KOPT-K1 (cell line): Measurements from ENCODE around the gene SOBP.
"Not testable (repeated sequence)": the region's sequence is repeated elsewhere in the genome, so short reads cannot be mapped to it uniquely, and the experiment has no call there.

Experiments used
- H3K27ac ChIP-seq: fragments of 200-600 bp; sonication (generic); 2 replicates; pipeline ENCODE4 v1.5.1; 2016; ENCODE audit warnings: antibody characterized with exemption, mild to moderate bottlenecking, low read depth, low read length; ENCODE audit not compliant: poor library complexity, severe bottlenecking
- H3K36me3 ChIP-seq: fragments of 200-600 bp; sonication (generic); 2 replicates; pipeline ENCODE4 v1.5.1; 2017; ENCODE audit warnings: antibody characterized with exemption, mild to moderate bottlenecking, low read length, moderate library complexity; ENCODE audit not compliant: insufficient read depth
- H3K9me3 ChIP-seq: fragments of 200-600 bp; sonication (generic); 2 replicates; pipeline ENCODE4 v1.5.1; 2017; ENCODE audit warnings: antibody characterized with exemption, low read length, mild to moderate bottlenecking; ENCODE audit not compliant: insufficient read depth, poor library complexity, severe bottlenecking

SOBP gene

GRCh38 chr6:107470364-107470763 lies 19.6 kb upstream of the SOBP start:
- Histone ChIP-seq H3K36me3 (no peaks in the 10 kb centered on the region), H3K9me3 (no peaks in the 10 kb centered on the region)

GRCh38 chr6:107473660-107474059 lies 16.3 kb upstream of the SOBP start:
- H3K27ac ChIP-seq, result no peak overlapping the region
- no peaks in the 10 kb centered on the region for H3K36me3 ChIP-seq
- no peaks in the 10 kb centered on the region for H3K9me3 ChIP-seq

More at GRCh38 chr6:107470364-107470763, 19.6 kb upstream of the SOBP start:
- H3K27ac ChIP-seq, result no peak overlapping the region

GRCh38 chr6:107475360-107475759 lies 14.6 kb upstream of the SOBP start:
- H3K9me3 ChIP-seq, H3K36me3 ChIP-seq, H3K27ac ChIP-seq: not testable (repeated sequence)

- H3K36me3 ChIP-seq, H3K27ac ChIP-seq, H3K9me3 ChIP-seq: not testable (repeated sequence)
Measured at GRCh38 chr6:107475826-107476225, 14.1 kb upstream of the SOBP start.

GRCh38 chr6:107479089-107479690 lies 10.7 kb upstream of the SOBP start:
- Histone ChIP-seq H3K36me3 (no peaks in the 10 kb centered on the region), H3K27ac (no peak overlapping the region), H3K9me3 (no peaks in the 10 kb centered on the region)

GRCh38 chr6:107485157-107485556 lies 4.8 kb upstream of the SOBP start:
- Histone ChIP-seq H3K36me3 (no peaks in the 10 kb centered on the region), H3K27ac (no peak overlapping the region), H3K9me3 (no peaks in the 10 kb centered on the region)

- no peaks in the 10 kb centered on the region for H3K9me3 ChIP-seq
- H3K27ac ChIP-seq, result no peak overlapping the region
- no peaks in the 10 kb centered on the region; the same call in 1 of the 2 replicates for H3K36me3 ChIP-seq
Measured at GRCh38 chr6:107488174-107488874, 1.6 kb upstream of the SOBP start.

GRCh38 chr6:107488875-107489635 lies 862 bp upstream of the SOBP start:
- H3K27ac ChIP-seq, result peak overlapping the region; percentile 58

GRCh38 chr6:107490566-107491137 lies 735 bp downstream of the SOBP start:
- Histone ChIP-seq H3K36me3 (no peaks in the 10 kb centered on the region; the same call in 1 of the 2 replicates), H3K27ac (peak overlapping the region; percentile 58), H3K9me3 (no peaks in the 10 kb centered on the region)

More at GRCh38 chr6:107488875-107489635, 862 bp upstream of the SOBP start:
- Histone ChIP-seq H3K9me3 (no peaks in the 10 kb centered on the region), H3K36me3 (no peaks in the 10 kb centered on the region; the same call in 1 of the 2 replicates)

GRCh38 chr6:107491138-107491609 lies 1.3 kb downstream of the SOBP start:
- Histone ChIP-seq H3K36me3 (no peaks in the 10 kb centered on the region; the same call in 1 of the 2 replicates), H3K9me3 (no peaks in the 10 kb centered on the region), H3K27ac (peak overlapping the region; percentile 58)

- no peaks in the 10 kb centered on the region for H3K9me3 ChIP-seq
- no peak overlapping the region for H3K27ac ChIP-seq
- no peaks in the 10 kb centered on the region; the same call in 1 of the 2 replicates for H3K36me3 ChIP-seq
Measured at GRCh38 chr6:107491760-107492660, 2.1 kb downstream of the SOBP start.

GRCh38 chr6:107493158-107494057 lies 3.5 kb downstream of the SOBP start:
- Histone ChIP-seq H3K9me3 (no peaks in the 10 kb centered on the region), H3K27ac (no peak overlapping the region), H3K36me3 (no peaks in the 10 kb centered on the region; the same call in 1 of the 2 replicates)

GRCh38 chr6:107495196-107495643 lies 5.3 kb downstream of the SOBP start:
- no peaks in the 10 kb centered on the region; the same call in 1 of the 2 replicates for H3K36me3 ChIP-seq
- no peaks in the 10 kb centered on the region for H3K9me3 ChIP-seq
- H3K27ac ChIP-seq, result no peak overlapping the region
